Neuronal stem cell (in vitro differentiated cells): ENCODE measurements around the gene PID1.

ENCODE experiments used
- DNase-seq: peaks from one replicate; pipeline ENCODE4 v3.0.0-alpha.2; 2013; ENCODE audit warnings: low spot score
- H2AFZ ChIP-seq: one replicate; pipeline ENCODE4 v1.6.1; 2013; ENCODE audit warnings: mild to moderate bottlenecking, low read length, inconsistent platforms
- H2AK5ac ChIP-seq: 2 replicates; pipeline ENCODE4 v1.6.1; 2013; ENCODE audit warnings: low read depth, mild to moderate bottlenecking, inconsistent platforms, low read length, moderate library complexity, mixed read lengths
- H2BK120ac ChIP-seq: 2 replicates; pipeline ENCODE4 v1.6.1; 2013; ENCODE audit warnings: low read depth, mild to moderate bottlenecking, inconsistent platforms, low read length, moderate library complexity, mixed read lengths
- H2BK12ac ChIP-seq: one replicate; pipeline ENCODE4 v1.6.1; 2013; ENCODE audit warnings: low read length, inconsistent platforms
- H2BK15ac ChIP-seq: 2 replicates; pipeline ENCODE4 v1.6.1; 2013; ENCODE audit warnings: mild to moderate bottlenecking, low read length, inconsistent platforms, mixed read lengths
- H2BK5ac ChIP-seq: one replicate; pipeline ENCODE4 v1.6.1; 2013; ENCODE audit warnings: inconsistent platforms, mild to moderate bottlenecking, low read length, moderate library complexity
- H3K14ac ChIP-seq: one replicate; pipeline ENCODE4 v1.6.1; 2013; ENCODE audit warnings: low read length, inconsistent platforms
- H3K18ac ChIP-seq: 2 replicates; pipeline ENCODE4 v1.6.1; 2013; ENCODE audit warnings: low read length, inconsistent platforms
- H3K23ac ChIP-seq: 2 replicates; pipeline ENCODE4 v1.6.1; 2013; ENCODE audit warnings: low read depth, mild to moderate bottlenecking, mixed read lengths, low read length, inconsistent platforms; ENCODE audit not compliant: poor library complexity
- H3K27ac ChIP-seq: replicated peaks from 3 replicates; pipeline ENCODE4 v1.5.1; 2013; ENCODE audit warnings: low read length, inconsistent platforms
- H3K27me3 ChIP-seq, 3 experiments: 2 replicates each; pipeline ENCODE4 v1.6.1; 2013; ENCODE audit warnings: low read length in 3 of 3, mild to moderate bottlenecking in 2 of 3, inconsistent platforms in 1 of 3, low read depth in 1 of 3, mixed read lengths in 1 of 3, moderate library complexity in 1 of 3; ENCODE audit not compliant: control insufficient read depth in 3 of 3, insufficient read depth in 3 of 3
- H3K36me3 ChIP-seq, 2 donors: replicated peaks in 1 of 2; 2 replicates each; pipeline ENCODE4 v1.6.1; 2013; ENCODE audit warnings: low read length in 2 of 2; ENCODE audit not compliant: control insufficient read depth in 2 of 2, insufficient read depth in 2 of 2
- H3K4ac ChIP-seq: 2 replicates; pipeline ENCODE4 v1.6.1; 2013; ENCODE audit warnings: inconsistent platforms, mild to moderate bottlenecking, low read length, moderate library complexity
- H3K4me1 ChIP-seq, 2 donors: 1 replicate in 1 of 2; 2 replicates in 1 of 2; pipeline ENCODE4 v1.6.1; 2013; ENCODE audit warnings: low read length in 2 of 2, low read depth in 1 of 2; ENCODE audit not compliant: control insufficient read depth in 2 of 2, insufficient read depth in 1 of 2
- H3K4me2 ChIP-seq: one replicate; pipeline ENCODE4 v1.6.1; 2013; ENCODE audit warnings: mild to moderate bottlenecking, low read length, inconsistent platforms; ENCODE audit not compliant: insufficient read depth, poor library complexity, severe bottlenecking
- H3K4me3 ChIP-seq, 2 donors: 2 replicates each; pipeline ENCODE4 v1.5.1; 2013; ENCODE audit warnings: low read length in 2 of 2, mild to moderate bottlenecking in 2 of 2, inconsistent platforms in 1 of 2, moderate library complexity in 1 of 2
- H3K79me1 ChIP-seq: one replicate; pipeline ENCODE4 v1.6.1; 2013; ENCODE audit warnings: low read depth, mild to moderate bottlenecking, inconsistent platforms, low read length, moderate library complexity
- H3K9ac ChIP-seq: one replicate; pipeline ENCODE4 v1.6.1; 2013; ENCODE audit warnings: mild to moderate bottlenecking, low read depth, low read length, inconsistent platforms; ENCODE audit not compliant: poor library complexity
- H3K9me3 ChIP-seq, 2 donors: replicated peaks in 1 of 2; 2 replicates each; pipeline versions ENCODE3 to v1.6.1; 2013; ENCODE audit warnings: low read length in 2 of 2, mild to moderate bottlenecking in 2 of 2, inconsistent platforms in 1 of 2, low read depth in 1 of 2, mixed read lengths in 1 of 2, moderate library complexity in 1 of 2; ENCODE audit not compliant: control insufficient read depth in 2 of 2, insufficient read depth in 1 of 2
- H4K8ac ChIP-seq: one replicate; pipeline ENCODE4 v1.6.1; 2013; ENCODE audit warnings: low read depth, mild to moderate bottlenecking, inconsistent platforms, low read length, moderate library complexity
- H4K91ac ChIP-seq: one replicate; pipeline ENCODE4 v1.6.1; 2013; ENCODE audit warnings: low read length, low read depth, mild to moderate bottlenecking, inconsistent platforms; ENCODE audit not compliant: poor library complexity
- WGBS, 2 donors: extraction: QIAGEN DNeasy Blood & Tissue Kit; methylation state at CpG; one replicate each; pipeline ENCODE4 v1.1.7; 2013; ENCODE audit warnings: missing lambda C conversion rate in 2 of 2, mixed read lengths in 1 of 2; ENCODE audit not compliant: insufficient read length in 2 of 2, insufficient replicate concordance in 1 of 2; ENCODE audit errors: extremely low coverage in 2 of 2; 5-methylcytosine and 5-hydroxymethylcytosine counted together

Gene PID1

GRCh38 chr2:229178706-229179105 lies 92.4 kb downstream of the PID1 start:
- H3K36me3 ChIP-seq: no peaks in the 10 kb centered on the region
- no peak overlapping the region for H2BK120ac ChIP-seq
- H4K91ac ChIP-seq: no peak overlapping the region
- no peak overlapping the region for H3K18ac ChIP-seq
- H3K9ac ChIP-seq: no peak overlapping the region
- no peak overlapping the region for H3K4me2 ChIP-seq
- H2AK5ac ChIP-seq: no peak overlapping the region
- H2BK15ac ChIP-seq: no peak overlapping the region
- H3K14ac ChIP-seq: no peak overlapping the region
- no peak overlapping the region for H3K27ac ChIP-seq
- H3K4ac ChIP-seq: no peak overlapping the region
- no peak overlapping the region for H2BK12ac ChIP-seq
- no peak for DNase-seq
- no CpG with 5 or more reads among the region's 5 CpGs for WGBS, 2 donors
- no peaks in the 10 kb centered on the region for H3K4me1 ChIP-seq
- H3K4me3 ChIP-seq: no peak overlapping the region
- H3K23ac ChIP-seq: no peak overlapping the region
- H3K27me3 ChIP-seq: no peaks in the 10 kb centered on the region
- no peaks in the 10 kb centered on the region for H3K79me1 ChIP-seq
- no peak overlapping the region for H4K8ac ChIP-seq
- H2BK5ac ChIP-seq: no peak overlapping the region
- H2AFZ ChIP-seq: no peak overlapping the region
- H3K9me3 ChIP-seq: no peaks in the 10 kb centered on the region

GRCh38 chr2:229178117-229178516 lies 93.0 kb downstream of the PID1 start:
- no peaks in the 10 kb centered on the region for H3K9me3 ChIP-seq
- no peak overlapping the region for H3K4me2 ChIP-seq
- no peak overlapping the region for H2BK12ac ChIP-seq
- H2BK120ac ChIP-seq: no peak overlapping the region
- no peak overlapping the region for H3K4ac ChIP-seq
- no peak overlapping the region for H3K23ac ChIP-seq
- no peak overlapping the region for H2BK5ac ChIP-seq
- H3K36me3 ChIP-seq: no peaks in the 10 kb centered on the region
- H2BK15ac ChIP-seq: no peak overlapping the region
- DNase-seq: no peak
- H3K14ac ChIP-seq: no peak overlapping the region
- H4K8ac ChIP-seq: no peak overlapping the region
- H3K79me1 ChIP-seq: no peaks in the 10 kb centered on the region
- no peak overlapping the region for H3K9ac ChIP-seq
- no peak overlapping the region for H2AK5ac ChIP-seq
- no CpG with 5 or more reads among the region's 3 CpGs for WGBS, 2 donors
- H3K18ac ChIP-seq: no peak overlapping the region
- no peak overlapping the region for H3K4me3 ChIP-seq
- H3K4me1 ChIP-seq: no peaks in the 10 kb centered on the region
- H3K27me3 ChIP-seq: no peaks in the 10 kb centered on the region
- H2AFZ ChIP-seq: no peak overlapping the region
- H3K27ac ChIP-seq: no peak overlapping the region
- H4K91ac ChIP-seq: no peak overlapping the region

- WGBS, 2 donors: no CpG with 5 or more reads among the region's 3 CpGs
- Histone ChIP-seq H3K4me2 (no peak overlapping the region), H2BK15ac (no peak overlapping the region), H3K23ac (no peak overlapping the region), H2AFZ (no peak overlapping the region), H3K36me3 (no peaks in the 10 kb centered on the region), H3K27me3 (no peaks in the 10 kb centered on the region), H3K9ac (no peak overlapping the region), H4K91ac (no peak overlapping the region), H2BK120ac (no peak overlapping the region), H2BK12ac (no peak overlapping the region), H3K14ac (no peak overlapping the region), H3K4ac (no peak overlapping the region), H3K4me3 (no peak overlapping the region), H2AK5ac (no peak overlapping the region), H4K8ac (no peak overlapping the region), H3K79me1 (no peaks in the 10 kb centered on the region), H3K9me3 (peaks cover 0 to 3% of the 10 kb centered on the region in 2 donors), H3K4me1 (no peaks in the 10 kb centered on the region), H3K18ac (no peak overlapping the region), H3K27ac (no peak overlapping the region), H2BK5ac (no peak overlapping the region)
- no peak for DNase-seq
Observed at GRCh38 chr2:229176136-229176535, 95.0 kb downstream of the PID1 start.

GRCh38 chr2:229175497-229175863 lies 95.6 kb downstream of the PID1 start:
- Histone ChIP-seq H3K14ac (no peak overlapping the region), H2AK5ac (no peak overlapping the region), H2BK12ac (no peak overlapping the region), H3K4me1 (no peaks in the 10 kb centered on the region), H3K4ac (no peak overlapping the region), H3K9me3 (peaks cover 0 to 3% of the 10 kb centered on the region in 2 donors), H2AFZ (no peak overlapping the region), H2BK15ac (no peak overlapping the region), H3K36me3 (no peaks in the 10 kb centered on the region), H2BK5ac (no peak overlapping the region), H3K27me3 (no peaks in the 10 kb centered on the region), H4K91ac (no peak overlapping the region), H3K4me3 (no peak overlapping the region), H3K9ac (no peak overlapping the region), H3K18ac (no peak overlapping the region), H3K23ac (no peak overlapping the region), H4K8ac (no peak overlapping the region), H3K27ac (no peak overlapping the region), H3K79me1 (no peaks in the 10 kb centered on the region), H2BK120ac (no peak overlapping the region), H3K4me2 (no peak overlapping the region)
- no CpG with 5 or more reads among the region's 1 CpG for WGBS, 2 donors
- no peak for DNase-seq
